H9 (cell line): Measurements from ENCODE around the gene GSTA3. TPM values are rescaled to one million over a fixed set of nuclear protein-coding genes. Genes with fewer than 3 reads are reported as not detected.

Experiments used
- DNase-seq: peaks from one replicate; pipeline ENCODE4 v3.0.0-alpha.2; 2017
- H2AFZ ChIP-seq: one replicate; pipeline ENCODE4 v1.6.1; 2013; ENCODE audit warnings: mild to moderate bottlenecking, low read length, control low read depth, moderate library complexity
- H2AK5ac ChIP-seq: 2 replicates; pipeline ENCODE4 v1.6.1; 2013; ENCODE audit warnings: low read length, control low read depth, mixed read lengths; ENCODE audit not compliant: insufficient read length
- H2BK120ac ChIP-seq: one replicate; pipeline ENCODE4 v1.6.1; 2013; ENCODE audit warnings: low read depth, mild to moderate bottlenecking, low read length, control low read depth, inconsistent platforms; ENCODE audit not compliant: poor library complexity, severe bottlenecking
- H2BK12ac ChIP-seq: 2 replicates; pipeline ENCODE4 v1.6.1; 2013; ENCODE audit warnings: low read length, control low read depth, mixed read lengths, low read depth; ENCODE audit not compliant: insufficient read length
- H2BK15ac ChIP-seq: 2 replicates; pipeline ENCODE4 v1.6.1; 2013; ENCODE audit warnings: low read depth, low read length, control low read depth
- H2BK20ac ChIP-seq: one replicate; pipeline ENCODE4 v1.6.1; 2013; ENCODE audit warnings: low read depth, mild to moderate bottlenecking, low read length, control low read depth, inconsistent platforms; ENCODE audit not compliant: poor library complexity, severe bottlenecking
- H2BK5ac ChIP-seq: 2 replicates; pipeline ENCODE4 v1.6.1; 2013; ENCODE audit warnings: low read length, control low read depth, mixed read lengths; ENCODE audit not compliant: insufficient read length
- H3K14ac ChIP-seq: 2 replicates; pipeline ENCODE4 v1.6.1; 2013; ENCODE audit warnings: low read length, control low read depth; ENCODE audit not compliant: insufficient read depth
- H3K18ac ChIP-seq: 2 replicates; pipeline ENCODE4 v1.6.1; 2013; ENCODE audit warnings: low read depth, mild to moderate bottlenecking, mixed read lengths, low read length, control low read depth; ENCODE audit not compliant: insufficient read length
- H3K23ac ChIP-seq: 2 replicates; pipeline ENCODE4 v1.6.1; 2013; ENCODE audit warnings: low read length, control low read depth, mixed read lengths, low read depth; ENCODE audit not compliant: insufficient read length
- H3K23me2 ChIP-seq: 2 replicates; pipeline ENCODE4 v1.6.1; 2013; ENCODE audit warnings: low read depth, mild to moderate bottlenecking, mixed read lengths, low read length, control low read depth; ENCODE audit not compliant: insufficient read length, poor library complexity, severe bottlenecking
- H3K27ac ChIP-seq: 2 replicates; pipeline ENCODE4 v1.5.1; 2013; ENCODE audit warnings: low read length, control low read depth, mixed read lengths, low read depth; ENCODE audit not compliant: insufficient read length
- H3K27me3 ChIP-seq: 2 replicates; pipeline ENCODE4 v1.6.1; 2013; ENCODE audit warnings: low read length, control low read depth, inconsistent platforms; ENCODE audit not compliant: insufficient read depth
- H3K4ac ChIP-seq: 2 replicates; pipeline ENCODE4 v1.6.1; 2013; ENCODE audit warnings: low read depth, mild to moderate bottlenecking, control low read depth, inconsistent platforms, low read length, moderate library complexity
- H3K4me1 ChIP-seq: 2 replicates; pipeline ENCODE4 v1.6.1; 2013; ENCODE audit warnings: low read length, control low read depth, inconsistent platforms; ENCODE audit not compliant: insufficient read depth
- H3K4me2 ChIP-seq: 2 replicates; pipeline ENCODE4 v1.6.1; 2013; ENCODE audit warnings: low read length, control low read depth, mixed read lengths; ENCODE audit not compliant: insufficient read length, insufficient read depth
- H3K56ac ChIP-seq: 2 replicates; pipeline ENCODE4 v1.6.1; 2013; ENCODE audit warnings: low read depth, mild to moderate bottlenecking, mixed read lengths, low read length, control low read depth; ENCODE audit not compliant: insufficient read length
- H3K79me1 ChIP-seq: 2 replicates; pipeline ENCODE4 v1.6.1; 2013; ENCODE audit warnings: low read depth, mild to moderate bottlenecking, moderate library complexity, low read length, control low read depth, inconsistent platforms; ENCODE audit not compliant: insufficient read depth, poor library complexity, severe bottlenecking
- H3K79me2 ChIP-seq: 2 replicates; pipeline ENCODE4 v1.6.1; 2013; ENCODE audit warnings: low read length, control low read depth, inconsistent platforms; ENCODE audit not compliant: insufficient read depth
- H3K9ac ChIP-seq: 2 replicates; pipeline ENCODE4 v1.6.1; 2013; ENCODE audit warnings: low read length, control low read depth, mixed read lengths; ENCODE audit not compliant: insufficient read length; ENCODE audit errors: extremely low read depth
- H3K9me3 ChIP-seq: one replicate; pipeline ENCODE4 v1.6.1; 2013; ENCODE audit warnings: low read depth, low read length, inconsistent platforms; ENCODE audit not compliant: control insufficient read depth
- H3T11ph ChIP-seq: one replicate; pipeline ENCODE4 v1.6.1; 2013; ENCODE audit warnings: mild to moderate bottlenecking, low read length, control low read depth, inconsistent platforms
- H4K20me1 ChIP-seq: one replicate; pipeline ENCODE4 v1.6.1; 2013; ENCODE audit not compliant: control insufficient read depth, insufficient read length, insufficient read depth
- H4K5ac ChIP-seq: 2 replicates; pipeline ENCODE4 v1.6.1; 2013; ENCODE audit warnings: low read depth, mild to moderate bottlenecking, mixed read lengths, low read length, control low read depth; ENCODE audit not compliant: insufficient read length
- H4K8ac ChIP-seq: replicated peaks from 2 replicates; pipeline ENCODE4 v1.6.1; 2013; ENCODE audit warnings: low read length, control low read depth, mixed read lengths, low read depth; ENCODE audit not compliant: insufficient read length
- H4K91ac ChIP-seq: 2 replicates; pipeline ENCODE4 v1.6.1; 2013; ENCODE audit warnings: low read depth, mild to moderate bottlenecking, moderate library complexity, mixed read lengths, low read length, control low read depth; ENCODE audit not compliant: insufficient read length
- H3K27ac Mint-ChIP-seq, 3 experiments: 2 replicates in 2 of 3; 3 replicates in 1 of 3; pipeline ENCODE4 v1.8.0; 2020 to 2021; ENCODE audit warnings: mixed read lengths in 3 of 3, mild to moderate bottlenecking in 1 of 3, moderate library complexity in 1 of 3
- H3K27me3 Mint-ChIP-seq: 2 replicates; pipeline ENCODE4 v1.8.0; 2021; ENCODE audit warnings: low read depth, mild to moderate bottlenecking, moderate library complexity, mixed read lengths
- H3K36me3 Mint-ChIP-seq, 3 experiments: 2 replicates in 2 of 3; 3 replicates in 1 of 3; pipeline ENCODE4 v1.8.0; 2020 to 2021; ENCODE audit warnings: low read depth in 3 of 3, mixed read lengths in 3 of 3; ENCODE audit not compliant: insufficient read depth in 1 of 3
- H3K4me1 Mint-ChIP-seq, 2 experiments: 2 replicates each; pipeline ENCODE4 v1.8.0; 2020; ENCODE audit warnings: mixed read lengths in 2 of 2
- H3K4me3 Mint-ChIP-seq, 2 experiments: 2 replicates in 1 of 2; 3 replicates in 1 of 2; pipeline ENCODE4 v1.8.0; 2020 to 2021; ENCODE audit warnings: mild to moderate bottlenecking in 2 of 2, mixed read lengths in 2 of 2, moderate library complexity in 1 of 2
- H3K9me3 Mint-ChIP-seq, 2 experiments: 2 replicates in 1 of 2; 3 replicates in 1 of 2; pipeline ENCODE4 v1.8.0; 2020; ENCODE audit warnings: mild to moderate bottlenecking in 2 of 2, mixed read lengths in 2 of 2, moderate library complexity in 1 of 2
- WGBS: extraction: QIAGEN DNeasy Blood & Tissue Kit; methylation state at CpG from one replicate; pipeline ENCODE4 v1.1.7; 2013; ENCODE audit warnings: missing lambda C conversion rate, low lambda C conversion rate, mixed read lengths; ENCODE audit not compliant: insufficient read length; ENCODE audit errors: extremely low coverage; 5-methylcytosine and 5-hydroxymethylcytosine counted together
- total RNA-seq: library from RNA; stranded (reverse); gene quantifications from 2 replicates; pipeline ENCODE4 v1.2.1, GENCODE V29; 2021
- TF ChIP-seq, protein P1 (sequence below): fragments of 200-600 bp; sonication (generic); conservative IDR thresholded peaks from 3 replicates; pipeline ENCODE4 v1.8.0; 2021; ENCODE audit warnings: antibody characterized with exemption, mild to moderate bottlenecking

The GSTA3 gene
- total RNA-seq, 1 experiment from 2014 or later: not detected

DNA sequence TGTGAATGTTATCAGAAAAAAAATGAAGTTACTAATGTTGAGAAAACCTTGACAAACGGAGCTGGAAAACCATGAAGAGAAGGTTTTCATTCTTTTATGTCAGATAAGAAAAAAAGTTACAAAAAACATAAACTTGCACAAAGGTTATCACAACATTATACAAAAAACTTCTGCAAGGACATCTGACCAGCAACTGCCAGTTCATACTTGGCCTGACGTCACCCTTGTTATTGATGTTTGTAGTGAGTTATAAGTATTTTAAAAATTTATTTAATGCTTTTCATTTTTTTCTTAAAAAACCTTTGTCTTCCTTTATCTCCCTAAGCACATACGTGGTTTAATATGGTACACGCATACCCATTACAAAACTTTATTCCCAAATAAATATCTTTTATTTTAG is 16.3 kb downstream of the GSTA3 start:
- H4K8ac ChIP-seq: no peak overlapping the region
- no peak overlapping the region for H3K23ac ChIP-seq
- no peak overlapping the region for H2BK20ac ChIP-seq
- no peak overlapping the region for H3K18ac ChIP-seq
- no peak overlapping the region for H3K56ac ChIP-seq
- no peaks in the 10 kb centered on the region for H3K4me1 ChIP-seq
- no peak for DNase-seq
- H2AFZ ChIP-seq: no peak overlapping the region
- WGBS: no CpG with 5 or more reads among the region's 4 CpGs
- H3K14ac ChIP-seq: no peak overlapping the region
- H2AK5ac ChIP-seq: no peak overlapping the region
- H3K27me3 Mint-ChIP-seq: 0 out of 2 replicates have a peak, but pooled peaks cover 3% of the 10 kb centered on the region
- no peak overlapping the region for H2BK5ac ChIP-seq
- H2BK15ac ChIP-seq: no peak overlapping the region
- H3K9me3 Mint-ChIP-seq: peaks cover 7 to 12% of the 10 kb centered on the region in 2 experiments; a peak in 4 of 5 replicates
- H3K4me1 Mint-ChIP-seq: peaks cover 9 to 12% of the 10 kb centered on the region in 2 experiments
- H3K27ac Mint-ChIP-seq: no peak overlapping the region
- H4K91ac ChIP-seq: no peak overlapping the region
- H3K4me3 Mint-ChIP-seq: no peak overlapping the region
- H3T11ph ChIP-seq: no peak overlapping the region
- no peak overlapping the region for H2BK120ac ChIP-seq
- no peak overlapping the region for H3K4me2 ChIP-seq
- no peaks in the 10 kb centered on the region for H3K9me3 ChIP-seq
- no peak overlapping the region for H3K27ac ChIP-seq
- no peak overlapping the region for H4K5ac ChIP-seq
- no peaks in the 10 kb centered on the region for H4K20me1 ChIP-seq
- H3K4ac ChIP-seq: no peak overlapping the region
- H3K79me2 ChIP-seq: no peaks in the 10 kb centered on the region
- TF ChIP-seq, protein P1, sequence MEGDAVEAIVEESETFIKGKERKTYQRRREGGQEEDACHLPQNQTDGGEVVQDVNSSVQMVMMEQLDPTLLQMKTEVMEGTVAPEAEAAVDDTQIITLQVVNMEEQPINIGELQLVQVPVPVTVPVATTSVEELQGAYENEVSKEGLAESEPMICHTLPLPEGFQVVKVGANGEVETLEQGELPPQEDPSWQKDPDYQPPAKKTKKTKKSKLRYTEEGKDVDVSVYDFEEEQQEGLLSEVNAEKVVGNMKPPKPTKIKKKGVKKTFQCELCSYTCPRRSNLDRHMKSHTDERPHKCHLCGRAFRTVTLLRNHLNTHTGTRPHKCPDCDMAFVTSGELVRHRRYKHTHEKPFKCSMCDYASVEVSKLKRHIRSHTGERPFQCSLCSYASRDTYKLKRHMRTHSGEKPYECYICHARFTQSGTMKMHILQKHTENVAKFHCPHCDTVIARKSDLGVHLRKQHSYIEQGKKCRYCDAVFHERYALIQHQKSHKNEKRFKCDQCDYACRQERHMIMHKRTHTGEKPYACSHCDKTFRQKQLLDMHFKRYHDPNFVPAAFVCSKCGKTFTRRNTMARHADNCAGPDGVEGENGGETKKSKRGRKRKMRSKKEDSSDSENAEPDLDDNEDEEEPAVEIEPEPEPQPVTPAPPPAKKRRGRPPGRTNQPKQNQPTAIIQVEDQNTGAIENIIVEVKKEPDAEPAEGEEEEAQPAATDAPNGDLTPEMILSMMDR: no peak
- H3K36me3 Mint-ChIP-seq: peaks cover 0 to 11% (median 9%) of the 10 kb centered on the region in 3 experiments; a peak in 5 of 7 replicates
- H3K23me2 ChIP-seq: no peaks in the 10 kb centered on the region
- H2BK12ac ChIP-seq: no peak overlapping the region
- no peaks in the 10 kb centered on the region for H3K27me3 ChIP-seq
- no peak overlapping the region for H3K9ac ChIP-seq
- no peaks in the 10 kb centered on the region for H3K79me1 ChIP-seq
